DND-41 (cell line): ENCODE measurements around the gene HBA2.
"Not testable (repeated sequence)": the region's sequence is repeated elsewhere in the genome, so short reads cannot be mapped to it uniquely, and the experiment has no call there.

ENCODE experiments used
- ATAC-seq: fragments of 200-7000 bp; cut with Tn5 transposase; 3 replicates; pipeline ENCODE4 v1.9.1; 2021; ENCODE audit warnings: low read depth; ENCODE audit not compliant: insufficient read depth
- DNase-seq: peaks from one replicate; pipeline ENCODE4 v3.0.0-alpha.2; 2020
- H2AFZ ChIP-seq: 2 replicates; pipeline ENCODE4 v1.6.0; 2012; ENCODE audit warnings: low read depth, low read length
- H3K27ac ChIP-seq: 2 replicates; pipeline ENCODE4 v1.5.1; 2012; ENCODE audit warnings: low read length, inconsistent platforms
- H3K27me3 ChIP-seq: fragments of 200-600 bp; sonication (generic); 2 replicates; pipeline ENCODE4 v1.6.0; 2012; ENCODE audit warnings: low read length, mild to moderate bottlenecking, inconsistent platforms; ENCODE audit not compliant: insufficient read depth, poor library complexity
- H3K36me3 ChIP-seq: 2 replicates; pipeline ENCODE4 v1.5.1; 2012; ENCODE audit warnings: low read length, inconsistent platforms; ENCODE audit not compliant: insufficient read depth
- H3K4me1 ChIP-seq: 2 replicates; pipeline ENCODE4 v1.5.1; 2012; ENCODE audit warnings: mild to moderate bottlenecking, low read length; ENCODE audit not compliant: insufficient read depth
- H3K4me2 ChIP-seq: 2 replicates; pipeline ENCODE4 v1.6.0; 2012; ENCODE audit warnings: mild to moderate bottlenecking, moderate library complexity, low read length, inconsistent platforms; ENCODE audit not compliant: insufficient read depth
- H3K4me3 ChIP-seq, 2 experiments: fragments of 200-600 bp in 1 of 2; shearing (Covaris generic) in 1 of 2; 2 replicates each; pipeline ENCODE4 v1.5.1; 2012 to 2016; ENCODE audit warnings: inconsistent platforms in 2 of 2, low read length in 2 of 2, mild to moderate bottlenecking in 2 of 2, low read depth in 1 of 2, moderate library complexity in 1 of 2
- H3K79me2 ChIP-seq: 2 replicates; pipeline ENCODE4 v1.6.0; 2012; ENCODE audit warnings: low read length, inconsistent platforms; ENCODE audit not compliant: insufficient read depth
- H3K9ac ChIP-seq: 2 replicates; pipeline ENCODE4 v1.6.0; 2012; ENCODE audit warnings: low read depth, mild to moderate bottlenecking, inconsistent platforms, low read length, moderate library complexity
- H3K9me3 ChIP-seq: 2 replicates; pipeline ENCODE4 v1.5.1; 2012; ENCODE audit warnings: low read length, moderate library complexity, mild to moderate bottlenecking, inconsistent platforms; ENCODE audit not compliant: insufficient read depth, severe bottlenecking
- H4K20me1 ChIP-seq: 2 replicates; pipeline ENCODE4 v1.6.0; 2012; ENCODE audit warnings: low read length; ENCODE audit not compliant: insufficient read depth
- CTCF ChIP-seq: IDR thresholded peaks from 2 replicates; pipeline ENCODE4 v1.5.1; 2012; ENCODE audit warnings: borderline replicate concordance, low read length, moderate library complexity, mild to moderate bottlenecking; ENCODE audit not compliant: poor library complexity, severe bottlenecking; ENCODE audit errors: extremely low read depth
- EZH2 ChIP-seq: IDR thresholded peaks from 3 replicates; pipeline ENCODE4 v1.6.1; 2012; ENCODE audit warnings: borderline replicate concordance, low read depth, mild to moderate bottlenecking, moderate library complexity, low read length, inconsistent platforms; ENCODE audit not compliant: severe bottlenecking

Gene HBA2

GRCh38 chr16:175011-175949 is 2.6 kb downstream of the HBA2 start:
- Histone ChIP-seq H3K9ac (no peak overlapping the region), H3K27ac (no peak overlapping the region), H4K20me1 (peaks cover 7% of the 10 kb centered on the region; the same call in 1 of the 2 replicates), H3K36me3 (no peaks in the 10 kb centered on the region), H3K27me3 (no peaks in the 10 kb centered on the region), H3K4me1 (no peaks in the 10 kb centered on the region), H3K79me2 (no peaks in the 10 kb centered on the region), H3K9me3 (no peaks in the 10 kb centered on the region), H2AFZ (no peak overlapping the region), H3K4me3 (no peak overlapping the region), H3K4me2 (no peak overlapping the region)
- no peak for ATAC-seq
- no peak for DNase-seq
- TF ChIP-seq CTCF (no peak), EZH2 (no peak)

- H3K27ac ChIP-seq, H3K9me3 ChIP-seq, DNase-seq, H2AFZ ChIP-seq, ATAC-seq, H3K4me2 ChIP-seq, H3K36me3 ChIP-seq, H3K4me3 ChIP-seq, H3K27me3 ChIP-seq, H3K79me2 ChIP-seq, H3K4me1 ChIP-seq, H3K9ac ChIP-seq, H4K20me1 ChIP-seq: not testable (repeated sequence)
Measured at GRCh38 chr16:176006-176405, 3.3 kb downstream of the HBA2 start.

- H3K4me1 ChIP-seq, H3K4me3 ChIP-seq, H3K79me2 ChIP-seq, H3K9ac ChIP-seq, H3K4me2 ChIP-seq, H3K36me3 ChIP-seq, H3K9me3 ChIP-seq, DNase-seq, H2AFZ ChIP-seq, H3K27me3 ChIP-seq, ATAC-seq, H4K20me1 ChIP-seq, H3K27ac ChIP-seq: not testable (repeated sequence)
Measured at GRCh38 chr16:176477-177382, 4.1 kb downstream of the HBA2 start, which contains the start of gene HBA1. TSS of gene HBA1 (plus strand) at chr16:176680. CDS start at chr16:176717, 37 bp downstream.

GRCh38 chr16:177394-177822 is 4.7 kb downstream of the HBA2 start:
- Histone ChIP-seq H3K4me3 (no peak overlapping the region), H3K27ac (no peak overlapping the region), H3K79me2 (no peaks in the 10 kb centered on the region), H3K9ac (no peak overlapping the region), H3K4me2 (no peak overlapping the region), H3K27me3 (no peaks in the 10 kb centered on the region), H3K9me3 (no peaks in the 10 kb centered on the region), H3K4me1 (peaks cover 11% of the 10 kb centered on the region), H4K20me1 (peaks cover 7% of the 10 kb centered on the region; the same call in 1 of the 2 replicates), H2AFZ (no peak overlapping the region), H3K36me3 (no peaks in the 10 kb centered on the region)
- no peak for DNase-seq
- no peak for ATAC-seq
- no peak for TF ChIP-seq EZH2
- no peak for TF ChIP-seq CTCF
